CD4-positive, alpha-beta T cell treated with Interferon alpha-2 for 1 hour (primary cell): Measurements from ENCODE around the gene HSD17B8.
A peak's percentile ranks its signal among the peaks of the same experiment; 100 is the strongest.

Source experiments
- DNase-seq, 2 donors: peaks; one replicate each; pipeline ENCODE4 v3.0.0-alpha.2; 2020 to 2022

HSD17B8 gene

DNA sequence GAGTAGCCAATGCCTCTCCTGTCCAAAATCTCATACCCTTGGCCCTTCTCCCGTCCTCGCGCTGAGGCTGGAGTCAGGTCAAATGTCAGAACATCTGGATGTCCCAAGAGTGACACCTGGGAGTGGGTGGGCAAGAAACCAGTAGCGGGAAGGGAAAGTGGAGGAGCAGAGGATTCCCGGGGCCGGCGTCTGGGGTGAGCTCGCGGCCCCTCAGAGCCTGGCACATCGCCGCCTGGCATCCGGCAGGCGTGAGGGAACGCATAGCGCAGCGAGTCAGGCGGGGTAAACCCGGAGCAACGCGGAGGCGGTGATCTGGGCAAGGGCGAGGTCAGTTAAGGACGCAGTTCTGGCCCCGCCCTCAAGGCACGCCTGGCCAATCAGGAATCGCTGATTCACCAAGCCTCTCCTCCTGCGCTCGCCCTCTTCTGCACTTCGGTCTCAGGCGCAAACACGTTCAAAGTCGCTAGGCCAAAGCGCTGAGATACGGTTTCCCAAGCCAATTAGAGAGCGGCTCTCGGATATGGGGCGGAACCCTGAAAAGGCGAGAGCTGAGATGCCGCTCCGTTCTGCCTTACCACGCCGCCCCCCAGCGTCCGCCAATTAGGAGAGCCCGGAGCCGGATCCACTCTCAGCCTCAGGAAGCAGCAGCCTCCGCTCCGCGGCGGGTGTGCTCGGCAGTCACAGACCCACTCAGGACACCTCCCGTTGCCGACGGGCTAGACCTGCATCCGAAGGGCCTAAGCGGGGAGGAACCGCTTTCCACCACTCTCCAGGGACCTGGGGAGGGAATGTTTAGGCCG, 44.7 kb downstream of the HSD17B8 start:
- DNase-seq = peak; percentile 99

DNA sequence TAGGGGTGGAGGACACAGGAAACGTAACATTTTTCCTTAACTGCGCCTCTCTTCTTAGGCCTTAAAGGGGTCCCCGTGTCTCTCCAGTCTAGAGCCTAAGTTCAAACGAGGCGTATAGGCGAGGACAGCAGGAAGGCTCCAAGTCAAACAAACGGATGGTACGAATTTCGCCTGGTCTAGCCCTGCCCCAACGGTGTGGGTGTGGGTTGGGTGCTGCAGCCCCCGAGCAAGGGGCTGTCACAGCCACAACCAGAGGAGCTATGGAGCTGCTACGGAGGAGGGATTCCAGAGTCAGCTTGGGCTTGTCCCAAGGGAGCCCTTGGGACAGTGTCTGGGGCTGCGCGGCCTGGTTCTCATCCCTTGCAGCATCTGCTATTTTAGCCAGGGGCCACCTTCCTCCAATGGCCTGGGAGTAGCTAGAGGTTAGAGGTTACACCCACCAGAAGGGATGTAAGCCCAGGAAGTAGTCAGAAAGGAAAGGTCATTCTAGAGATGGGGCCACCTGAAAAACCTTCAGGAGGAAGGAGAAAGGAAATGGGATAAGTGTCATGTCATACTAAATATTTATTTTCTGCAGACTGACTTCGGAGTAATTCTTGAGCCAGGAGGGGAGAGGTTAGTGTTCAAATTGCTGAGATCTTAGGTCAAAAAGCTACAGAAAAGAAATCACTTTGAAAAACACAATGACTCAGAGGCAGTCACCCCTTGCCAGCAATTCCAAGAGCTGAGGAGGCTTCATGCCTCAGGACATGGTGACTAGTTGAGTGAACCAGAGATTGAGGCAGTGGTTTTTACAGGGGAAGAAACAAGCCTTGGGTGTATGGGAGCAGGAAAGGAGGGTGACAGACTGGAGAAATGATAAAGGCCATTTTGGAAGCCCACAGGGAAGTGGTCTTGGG, 45.5 kb downstream of the HSD17B8 start:
- DNase-seq = no peak

DNA sequence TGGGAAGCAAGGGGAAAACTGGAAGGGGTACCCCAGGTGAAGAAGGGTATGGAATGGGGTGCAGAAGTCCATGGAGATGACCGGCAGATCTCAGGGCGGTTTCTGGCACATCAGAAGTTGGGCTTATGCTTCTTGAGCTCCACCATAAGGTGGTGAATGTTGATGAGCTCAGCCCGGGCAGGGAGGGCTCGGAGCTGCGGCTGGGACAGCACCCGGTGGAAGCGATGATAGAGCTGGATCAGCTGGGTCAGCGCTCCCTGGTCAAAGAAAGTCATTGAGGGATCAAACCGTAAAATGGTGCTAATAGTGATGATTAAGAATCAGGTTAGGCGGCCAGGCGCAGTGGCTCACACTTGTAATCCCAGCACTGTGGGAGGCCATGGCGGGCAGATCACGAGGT, 46.3 kb downstream of the HSD17B8 start:
- DNase-seq = no peak

DNA sequence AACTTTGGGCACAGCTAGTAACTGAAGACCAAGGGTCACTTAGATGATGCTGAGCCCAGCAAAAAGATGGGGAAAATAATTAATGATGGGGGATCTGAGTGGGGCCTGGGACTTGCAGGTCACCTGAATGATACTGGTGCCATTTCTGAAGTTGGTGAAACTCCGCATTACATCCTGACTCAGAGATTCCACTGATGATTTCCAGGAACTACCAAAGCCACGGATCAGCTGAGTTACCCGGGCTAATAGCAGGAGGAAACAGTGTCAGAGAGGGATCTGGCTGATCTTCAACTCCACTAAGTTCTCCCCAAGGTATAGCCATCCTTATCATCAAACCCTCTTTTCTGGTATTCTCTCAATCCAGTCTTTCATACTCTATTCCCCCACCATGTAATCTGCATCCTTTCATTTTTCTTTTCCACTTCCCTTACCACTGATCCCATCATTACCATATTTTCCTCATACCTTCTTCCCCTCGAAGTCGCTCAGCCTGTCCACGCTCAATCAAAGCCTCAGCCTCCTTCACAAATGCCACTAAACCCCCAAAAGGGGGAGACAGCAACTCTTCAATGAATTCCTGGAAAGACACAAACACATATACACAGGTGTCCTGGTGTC, 47.0 kb downstream of the HSD17B8 start:
- no peak for DNase-seq

DNA sequence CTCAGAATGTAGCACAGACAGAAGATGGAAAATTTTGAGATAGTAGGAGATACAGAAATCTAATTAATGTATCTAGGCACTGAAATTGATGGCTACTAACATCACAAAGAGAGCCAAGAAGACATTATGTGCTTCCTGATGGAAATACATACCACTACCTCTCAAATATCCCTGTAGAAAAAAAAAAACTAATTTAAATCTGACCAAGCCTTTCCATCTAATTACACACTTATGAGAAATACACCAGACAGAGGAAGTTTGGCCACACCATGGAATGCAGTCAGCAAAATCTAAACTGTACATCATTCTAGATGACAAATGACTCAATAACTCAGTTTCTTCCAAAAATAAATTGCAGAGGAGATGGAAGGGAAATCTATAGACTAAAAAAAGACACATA, 48.3 kb downstream of the HSD17B8 start:
- DNase-seq = no peak

DNA sequence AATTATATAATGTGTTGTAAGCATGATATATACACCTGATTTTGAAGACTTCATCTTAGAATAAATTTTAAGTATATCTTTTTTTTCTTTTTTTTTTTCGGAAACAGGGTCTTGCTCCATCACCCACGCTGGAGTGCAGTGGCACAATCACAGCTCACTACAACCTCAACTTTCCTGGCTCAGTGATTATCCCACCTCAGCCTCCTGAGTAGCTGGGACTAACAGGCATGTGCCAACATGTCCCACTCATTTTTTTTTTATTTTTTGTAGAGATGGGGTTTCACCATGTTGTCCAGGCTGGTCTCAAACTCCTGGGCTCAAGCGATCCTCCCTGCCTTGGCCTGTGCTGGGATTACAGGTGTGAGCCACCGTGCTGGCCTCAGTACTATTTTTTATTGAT, 50.1 kb downstream of the HSD17B8 start:
- DNase-seq = no peak
